ENCODE measurements around the gene MASP2. TPM values are rescaled to one million over a fixed set of nuclear protein-coding genes. Genes with fewer than 3 reads are reported as not detected.
A peak's percentile ranks its signal among the peaks of the same experiment; 100 is the strongest.

Gene MASP2
- total RNA-seq, 1 donor from 2014 or later: not detected

DNA sequence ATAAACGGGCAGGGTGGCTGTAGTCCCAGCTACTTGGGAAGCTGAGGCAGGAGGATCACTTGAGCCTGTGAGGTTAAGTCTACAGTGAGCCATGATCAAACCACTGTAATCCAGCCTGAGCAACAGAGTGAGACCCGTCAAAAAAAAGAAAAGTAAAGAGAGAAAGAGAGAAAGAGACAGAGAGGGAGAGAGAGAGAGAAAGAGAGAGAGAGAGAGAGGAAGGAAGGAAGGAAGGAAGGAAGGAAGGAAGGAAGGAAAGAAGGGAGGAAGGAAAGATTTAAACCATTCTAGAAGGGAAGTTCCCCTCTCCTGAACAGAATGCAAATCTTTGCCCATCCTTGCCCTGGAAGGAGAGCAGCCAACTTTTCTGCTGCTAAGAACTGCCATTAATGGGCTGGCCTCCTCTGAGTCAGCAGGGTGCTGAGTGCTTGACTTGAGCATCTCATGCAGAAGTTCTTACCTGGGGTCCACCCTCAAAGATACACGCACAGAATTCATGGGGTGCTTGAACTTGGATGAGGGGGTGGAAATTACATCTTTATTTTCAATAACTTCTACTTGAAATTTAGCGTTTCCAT is 59.1 kb downstream of the MASP2 start:
- H3K4me1 Mint-ChIP-seq (ENCODE audit: unreplicated experiment): no peaks in the 10 kb centered on the region
- H3K4me3 Mint-ChIP-seq (ENCODE audit: unreplicated experiment): no peak overlapping the region
- H3K36me3 Mint-ChIP-seq (ENCODE audit: low read depth, unreplicated experiment): no peaks in the 10 kb centered on the region
- no peak overlapping the region for H3K27ac Mint-ChIP-seq (ENCODE audit: unreplicated experiment)
- H3K27me3 Mint-ChIP-seq (ENCODE audit: unreplicated experiment): peaks cover 4% of the 10 kb centered on the region
- TF ChIP-seq, protein P1, sequence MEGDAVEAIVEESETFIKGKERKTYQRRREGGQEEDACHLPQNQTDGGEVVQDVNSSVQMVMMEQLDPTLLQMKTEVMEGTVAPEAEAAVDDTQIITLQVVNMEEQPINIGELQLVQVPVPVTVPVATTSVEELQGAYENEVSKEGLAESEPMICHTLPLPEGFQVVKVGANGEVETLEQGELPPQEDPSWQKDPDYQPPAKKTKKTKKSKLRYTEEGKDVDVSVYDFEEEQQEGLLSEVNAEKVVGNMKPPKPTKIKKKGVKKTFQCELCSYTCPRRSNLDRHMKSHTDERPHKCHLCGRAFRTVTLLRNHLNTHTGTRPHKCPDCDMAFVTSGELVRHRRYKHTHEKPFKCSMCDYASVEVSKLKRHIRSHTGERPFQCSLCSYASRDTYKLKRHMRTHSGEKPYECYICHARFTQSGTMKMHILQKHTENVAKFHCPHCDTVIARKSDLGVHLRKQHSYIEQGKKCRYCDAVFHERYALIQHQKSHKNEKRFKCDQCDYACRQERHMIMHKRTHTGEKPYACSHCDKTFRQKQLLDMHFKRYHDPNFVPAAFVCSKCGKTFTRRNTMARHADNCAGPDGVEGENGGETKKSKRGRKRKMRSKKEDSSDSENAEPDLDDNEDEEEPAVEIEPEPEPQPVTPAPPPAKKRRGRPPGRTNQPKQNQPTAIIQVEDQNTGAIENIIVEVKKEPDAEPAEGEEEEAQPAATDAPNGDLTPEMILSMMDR (IDR thresholded peaks at IDR 0.05; ENCODE audit: unreplicated experiment): no peak
- no peak for DNase-seq (ENCODE audit: low spot score)
- H3K9me3 Mint-ChIP-seq (ENCODE audit: unreplicated experiment): no peaks in the 10 kb centered on the region

GRCh38 chr1:10986525-10986890 is 60.5 kb downstream of the MASP2 start:
- Mint-ChIP-seq H3K27me3 (ENCODE audit: unreplicated experiment) (peaks cover 5% of the 10 kb centered on the region), H3K36me3 (ENCODE audit: low read depth, unreplicated experiment) (no peaks in the 10 kb centered on the region), H3K9me3 (ENCODE audit: unreplicated experiment) (no peaks in the 10 kb centered on the region), H3K4me3 (ENCODE audit: unreplicated experiment) (no peak overlapping the region), H3K4me1 (ENCODE audit: unreplicated experiment) (peaks cover under 1% of the 10 kb centered on the region), H3K27ac (ENCODE audit: unreplicated experiment) (no peak overlapping the region)
- TF ChIP-seq, protein P1 (IDR thresholded peaks at IDR 0.05; ENCODE audit: unreplicated experiment): no peak
- no peak for DNase-seq (ENCODE audit: low spot score)

- Mint-ChIP-seq H3K27me3 (ENCODE audit: unreplicated experiment) (peaks cover 12% of the 10 kb centered on the region), H3K27ac (ENCODE audit: unreplicated experiment) (no peak overlapping the region), H3K4me3 (ENCODE audit: unreplicated experiment) (no peak overlapping the region), H3K36me3 (ENCODE audit: low read depth, unreplicated experiment) (no peaks in the 10 kb centered on the region), H3K9me3 (ENCODE audit: unreplicated experiment) (no peaks in the 10 kb centered on the region), H3K4me1 (ENCODE audit: unreplicated experiment) (peaks cover 15% of the 10 kb centered on the region)
- TF ChIP-seq, protein P1 (IDR thresholded peaks at IDR 0.05; ENCODE audit: unreplicated experiment): no peak
- no peak for DNase-seq (ENCODE audit: low spot score)
Measured at GRCh38 chr1:10980841-10981727, 66.0 kb downstream of the MASP2 start.

DNA sequence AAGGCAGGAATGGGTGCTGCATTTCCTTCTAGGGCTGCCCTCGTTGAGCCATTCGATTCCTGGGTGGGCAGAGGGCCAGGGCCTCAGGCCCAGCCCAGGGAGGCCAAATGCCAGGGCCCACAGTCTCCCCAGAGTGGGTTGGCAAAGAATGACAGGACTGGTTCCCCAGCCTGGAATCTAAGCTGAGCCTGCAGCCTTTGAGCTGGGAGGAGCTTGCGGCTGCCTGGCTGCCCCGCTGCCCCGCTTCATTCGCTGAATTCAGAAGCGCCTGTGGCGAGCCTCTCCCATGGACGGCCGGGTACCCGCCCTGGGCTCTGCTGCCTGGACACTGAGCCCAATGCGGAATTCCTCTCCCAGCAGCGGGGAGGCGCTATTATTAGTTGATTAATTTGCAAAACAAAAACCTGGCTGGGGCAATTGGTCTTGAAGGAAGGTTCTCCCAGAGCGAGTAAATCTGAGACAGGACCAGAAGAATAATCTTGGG is 66.9 kb downstream of the MASP2 start:
- no peaks in the 10 kb centered on the region for H3K9me3 Mint-ChIP-seq (ENCODE audit: unreplicated experiment)
- no peaks in the 10 kb centered on the region for H3K36me3 Mint-ChIP-seq (ENCODE audit: low read depth, unreplicated experiment)
- peak; percentile 44 for DNase-seq (ENCODE audit: low spot score)
- no peak overlapping the region for H3K4me3 Mint-ChIP-seq (ENCODE audit: unreplicated experiment)
- H3K27ac Mint-ChIP-seq (ENCODE audit: unreplicated experiment): no peak overlapping the region
- TF ChIP-seq, protein P1 (IDR thresholded peaks at IDR 0.05; ENCODE audit: unreplicated experiment): no peak
- H3K27me3 Mint-ChIP-seq (ENCODE audit: unreplicated experiment): peaks cover 10% of the 10 kb centered on the region
- H3K4me1 Mint-ChIP-seq (ENCODE audit: unreplicated experiment): peaks cover 15% of the 10 kb centered on the region

DNA sequence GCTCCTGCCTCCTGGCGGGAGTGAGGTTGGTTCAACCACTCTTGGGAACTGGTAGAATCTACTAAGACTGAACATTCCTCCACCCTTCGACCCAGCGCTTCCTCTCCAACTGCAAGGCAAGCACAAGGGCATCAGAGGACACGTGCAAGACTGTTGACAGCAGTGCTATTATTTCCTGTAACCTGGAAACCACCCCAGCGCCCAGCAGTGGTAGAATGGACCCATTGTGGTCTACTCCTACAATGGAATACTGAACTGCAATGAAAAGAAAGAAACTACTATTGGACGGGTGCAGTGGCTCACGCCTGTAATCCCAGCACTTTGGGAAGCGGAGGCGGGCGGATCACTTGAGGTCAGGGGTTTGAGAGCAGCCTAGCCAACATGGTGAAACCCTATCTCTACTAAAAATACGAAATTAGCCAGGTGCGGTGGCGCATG is 67.5 kb downstream of the MASP2 start:
- peaks cover 10% of the 10 kb centered on the region for H3K27me3 Mint-ChIP-seq (ENCODE audit: unreplicated experiment)
- TF ChIP-seq, protein P1 (IDR thresholded peaks at IDR 0.05; ENCODE audit: unreplicated experiment): no peak
- no peak overlapping the region for H3K4me3 Mint-ChIP-seq (ENCODE audit: unreplicated experiment)
- peaks cover 15% of the 10 kb centered on the region for H3K4me1 Mint-ChIP-seq (ENCODE audit: unreplicated experiment)
- no peak for DNase-seq (ENCODE audit: low spot score)
- no peaks in the 10 kb centered on the region for H3K9me3 Mint-ChIP-seq (ENCODE audit: unreplicated experiment)
- no peaks in the 10 kb centered on the region for H3K36me3 Mint-ChIP-seq (ENCODE audit: low read depth, unreplicated experiment)
- no peak overlapping the region for H3K27ac Mint-ChIP-seq (ENCODE audit: unreplicated experiment)
